ENCODE data around the gene HMCN1. TPM values are rescaled to one million over a fixed set of nuclear protein-coding genes. Genes with fewer than 3 reads are reported as not detected.

HMCN1 gene
- total and polyA plus RNA-seq, 4 donors: 1.5 to 6.8 (median 3.5) TPM

DNA sequence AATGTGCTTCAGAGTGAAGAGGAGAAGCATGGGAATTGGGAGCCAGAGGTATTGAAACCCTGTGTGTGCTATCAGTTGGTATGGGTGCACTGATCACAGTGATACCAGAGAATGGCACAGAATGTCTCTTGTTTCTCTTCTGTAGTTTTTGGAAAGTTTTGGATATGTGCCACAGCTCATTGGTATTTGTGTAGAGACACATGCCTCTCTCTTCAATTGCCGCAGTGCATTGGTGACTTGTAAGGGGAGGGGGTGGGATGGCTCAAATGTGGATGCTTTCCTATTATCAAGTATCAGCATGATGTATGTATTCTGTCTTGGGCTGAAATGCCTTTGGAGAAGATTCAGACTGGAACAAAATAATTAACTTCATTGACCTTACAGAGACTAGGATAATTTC lies 101.0 kb downstream of the HMCN1 start (continued):
- TF ChIP-seq, protein P1, sequence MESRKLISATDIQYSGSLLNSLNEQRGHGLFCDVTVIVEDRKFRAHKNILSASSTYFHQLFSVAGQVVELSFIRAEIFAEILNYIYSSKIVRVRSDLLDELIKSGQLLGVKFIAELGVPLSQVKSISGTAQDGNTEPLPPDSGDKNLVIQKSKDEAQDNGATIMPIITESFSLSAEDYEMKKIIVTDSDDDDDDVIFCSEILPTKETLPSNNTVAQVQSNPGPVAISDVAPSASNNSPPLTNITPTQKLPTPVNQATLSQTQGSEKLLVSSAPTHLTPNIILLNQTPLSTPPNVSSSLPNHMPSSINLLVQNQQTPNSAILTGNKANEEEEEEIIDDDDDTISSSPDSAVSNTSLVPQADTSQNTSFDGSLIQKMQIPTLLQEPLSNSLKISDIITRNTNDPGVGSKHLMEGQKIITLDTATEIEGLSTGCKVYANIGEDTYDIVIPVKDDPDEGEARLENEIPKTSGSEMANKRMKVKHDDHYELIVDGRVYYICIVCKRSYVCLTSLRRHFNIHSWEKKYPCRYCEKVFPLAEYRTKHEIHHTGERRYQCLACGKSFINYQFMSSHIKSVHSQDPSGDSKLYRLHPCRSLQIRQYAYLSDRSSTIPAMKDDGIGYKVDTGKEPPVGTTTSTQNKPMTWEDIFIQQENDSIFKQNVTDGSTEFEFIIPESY (IDR thresholded peaks at IDR 0.05): no peak
- TF ChIP-seq, protein P2, sequence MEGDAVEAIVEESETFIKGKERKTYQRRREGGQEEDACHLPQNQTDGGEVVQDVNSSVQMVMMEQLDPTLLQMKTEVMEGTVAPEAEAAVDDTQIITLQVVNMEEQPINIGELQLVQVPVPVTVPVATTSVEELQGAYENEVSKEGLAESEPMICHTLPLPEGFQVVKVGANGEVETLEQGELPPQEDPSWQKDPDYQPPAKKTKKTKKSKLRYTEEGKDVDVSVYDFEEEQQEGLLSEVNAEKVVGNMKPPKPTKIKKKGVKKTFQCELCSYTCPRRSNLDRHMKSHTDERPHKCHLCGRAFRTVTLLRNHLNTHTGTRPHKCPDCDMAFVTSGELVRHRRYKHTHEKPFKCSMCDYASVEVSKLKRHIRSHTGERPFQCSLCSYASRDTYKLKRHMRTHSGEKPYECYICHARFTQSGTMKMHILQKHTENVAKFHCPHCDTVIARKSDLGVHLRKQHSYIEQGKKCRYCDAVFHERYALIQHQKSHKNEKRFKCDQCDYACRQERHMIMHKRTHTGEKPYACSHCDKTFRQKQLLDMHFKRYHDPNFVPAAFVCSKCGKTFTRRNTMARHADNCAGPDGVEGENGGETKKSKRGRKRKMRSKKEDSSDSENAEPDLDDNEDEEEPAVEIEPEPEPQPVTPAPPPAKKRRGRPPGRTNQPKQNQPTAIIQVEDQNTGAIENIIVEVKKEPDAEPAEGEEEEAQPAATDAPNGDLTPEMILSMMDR (IDR thresholded peaks at IDR 0.05; ENCODE audit: low read depth, low read length, missing input control): no peak
- TF ChIP-seq SP1 (IDR thresholded peaks at IDR 0.05) (no peak), YY1 (IDR thresholded peaks at IDR 0.05) (no peak)

GRCh38 chr1:185837711-185838110 lies 103.5 kb downstream of the HMCN1 start:
- WGBS: 74% methylated on average over 1 of the region's 1 CpG

More at GRCh38 chr1:185837711-185838110, 103.5 kb downstream of the HMCN1 start:
- Histone ChIP-seq H3K27me3 (ENCODE audit: control insufficient read depth in 4 of 4, insufficient read depth in 4 of 4, low read length in 3 of 4) (no peaks in the 10 kb centered on the region), H3K9ac (ENCODE audit: low read depth in 1 of 2, low read length in 2 of 2) (no peak overlapping the region), H3K9me3 (ENCODE audit: control insufficient read depth in 4 of 4, low read length in 3 of 4) (no peaks in the 10 kb centered on the region), H3K4me3 (ENCODE audit: low read depth in 1 of 3, low read length in 3 of 3) (no peak overlapping the region), H3K36me3 (ENCODE audit: control insufficient read depth in 4 of 4, insufficient read depth in 3 of 4, low read depth in 1 of 4, low read length in 3 of 4) (no peaks in the 10 kb centered on the region), H3K4me1 (ENCODE audit: control insufficient read depth in 4 of 4, insufficient read depth in 4 of 4, low read length in 3 of 4) (no peaks in the 10 kb centered on the region), H3K27ac (ENCODE audit: low read depth in 1 of 2, low read length in 2 of 2) (no peak overlapping the region)
- no peak for DNase-seq (ENCODE audit: low spot score)
- TF ChIP-seq FOXA1 (IDR thresholded peaks at IDR 0.05): no peak
- TF ChIP-seq SP1 (IDR thresholded peaks at IDR 0.05): no peak
- TF ChIP-seq FOXA2 (IDR thresholded peaks at IDR 0.05): no peak
- no peak for TF ChIP-seq REST (IDR thresholded peaks at IDR 0.05)
- TF ChIP-seq, protein P2 (IDR thresholded peaks at IDR 0.05; ENCODE audit: low read depth, low read length, missing input control): no peak
- no peak for TF ChIP-seq RXRA (IDR thresholded peaks at IDR 0.05)
- TF ChIP-seq, protein P1 (IDR thresholded peaks at IDR 0.05): no peak
- no peak for TF ChIP-seq MAX (IDR thresholded peaks at IDR 0.05)
- TF ChIP-seq TAF1 (conservative IDR thresholded peaks at IDR 0.05): no peak
- no peak for TF ChIP-seq JUND (IDR thresholded peaks at IDR 0.05)
- TF ChIP-seq RAD21 (IDR thresholded peaks at IDR 0.05): no peak
- TF ChIP-seq HNF4G (IDR thresholded peaks at IDR 0.05): no peak
- no peak for TF ChIP-seq YY1 (IDR thresholded peaks at IDR 0.05)
- TF ChIP-seq EGR1 (IDR thresholded peaks at IDR 0.05; ENCODE audit: low read depth in 2 of 2): no peak
- no peak for TF ChIP-seq NR2F2 (IDR thresholded peaks at IDR 0.05)
- no peak for TF ChIP-seq ATF3 (IDR thresholded peaks at IDR 0.05)
- no peak for TF ChIP-seq GABPA (IDR thresholded peaks at IDR 0.05 in 1 of 2, conservative IDR thresholded peaks at IDR 0.05 in 1 of 2)

Measured in liver (tissue), 9 donors.